ENCODE results near the gene MYO18A.
"Not testable (repeated sequence)": the region's sequence is repeated elsewhere in the genome, so short reads cannot be mapped to it uniquely, and the experiment has no call there.

DNA sequence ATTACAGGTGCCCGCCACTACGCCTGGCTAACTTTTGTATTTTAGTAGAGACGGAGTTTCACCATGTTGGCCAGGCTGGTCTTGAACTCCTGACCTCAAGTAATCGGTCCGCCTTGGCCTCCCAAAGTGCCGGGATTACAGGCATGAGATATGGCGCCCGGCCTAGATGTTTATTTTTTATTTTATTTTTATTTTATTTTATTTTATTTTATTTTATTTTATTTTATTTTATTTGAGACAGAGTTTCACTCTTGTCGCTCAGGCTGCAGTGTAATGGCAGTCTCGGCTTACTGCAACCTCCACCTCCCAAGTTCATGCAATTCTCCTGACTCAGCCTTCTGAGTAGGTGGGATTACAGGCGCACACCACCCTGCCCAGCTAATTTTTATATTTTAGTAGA lies 41.1 kb upstream of the MYO18A start:
- TF ChIP-seq POLR2A (IDR thresholded peaks at IDR 0.05), result not testable (repeated sequence)
- TF ChIP-seq, protein P1, sequence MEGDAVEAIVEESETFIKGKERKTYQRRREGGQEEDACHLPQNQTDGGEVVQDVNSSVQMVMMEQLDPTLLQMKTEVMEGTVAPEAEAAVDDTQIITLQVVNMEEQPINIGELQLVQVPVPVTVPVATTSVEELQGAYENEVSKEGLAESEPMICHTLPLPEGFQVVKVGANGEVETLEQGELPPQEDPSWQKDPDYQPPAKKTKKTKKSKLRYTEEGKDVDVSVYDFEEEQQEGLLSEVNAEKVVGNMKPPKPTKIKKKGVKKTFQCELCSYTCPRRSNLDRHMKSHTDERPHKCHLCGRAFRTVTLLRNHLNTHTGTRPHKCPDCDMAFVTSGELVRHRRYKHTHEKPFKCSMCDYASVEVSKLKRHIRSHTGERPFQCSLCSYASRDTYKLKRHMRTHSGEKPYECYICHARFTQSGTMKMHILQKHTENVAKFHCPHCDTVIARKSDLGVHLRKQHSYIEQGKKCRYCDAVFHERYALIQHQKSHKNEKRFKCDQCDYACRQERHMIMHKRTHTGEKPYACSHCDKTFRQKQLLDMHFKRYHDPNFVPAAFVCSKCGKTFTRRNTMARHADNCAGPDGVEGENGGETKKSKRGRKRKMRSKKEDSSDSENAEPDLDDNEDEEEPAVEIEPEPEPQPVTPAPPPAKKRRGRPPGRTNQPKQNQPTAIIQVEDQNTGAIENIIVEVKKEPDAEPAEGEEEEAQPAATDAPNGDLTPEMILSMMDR (IDR thresholded peaks at IDR 0.05), result not testable (repeated sequence)

Data from uterus (tissue), 2 donors.